Measurements from ENCODE around the gene GPLD1. TPM values are rescaled to one million over a fixed set of nuclear protein-coding genes. Genes with fewer than 3 reads are reported as not detected.
A peak's percentile ranks its signal among the peaks of the same experiment; 100 is the strongest.
"Not testable (repeated sequence)": the region's sequence is repeated elsewhere in the genome, so short reads cannot be mapped to it uniquely, and the experiment has no call there.

GPLD1 gene
- total RNA-seq, 2 donors from 2014 or later, result 3.1 to 13.0 TPM

- no peak overlapping the region for H3K27ac ChIP-seq
- peak; percentile 26 for DNase-seq (ENCODE audit: low spot score)
- H3K4me3 ChIP-seq, result no peak overlapping the region
- intact Hi-C loops (cut with DNase I), result loop anchor here (2.0 kb wide), 1 partner anchor 88 kb away; no protein-coding TSS in a partner anchor
- no peaks in the 10 kb centered on the region for H3K27me3 ChIP-seq (replicated peaks; ENCODE audit: insufficient read depth)
- H3K9me3 ChIP-seq, result no peaks in the 10 kb centered on the region
- TF ChIP-seq CTCF (IDR thresholded peaks at IDR 0.05), result peak in 3 of 4 experiments; percentile 11 to 51 (median 30)
- no peak for TF ChIP-seq POLR2AphosphoS5 (IDR thresholded peaks at IDR 0.05)
- H3K36me3 ChIP-seq, result no peaks in the 10 kb centered on the region
- H3K4me1 ChIP-seq (replicated peaks), result no peaks in the 10 kb centered on the region
- 47% methylated on average over 6 of the region's 6 CpGs for WGBS
These were observed 31.7 kb upstream of the GPLD1 start for GRCh38 chr6:24520929-24521546.

- Histone ChIP-seq H3K4me1 (replicated peaks) (no peaks in the 10 kb centered on the region), H3K9me3 (no peaks in the 10 kb centered on the region), H3K36me3 (no peaks in the 10 kb centered on the region), H3K4me3 (no peak overlapping the region), H3K27me3 (replicated peaks; ENCODE audit: insufficient read depth) (no peaks in the 10 kb centered on the region), H3K27ac (no peak overlapping the region)
- DNase-seq (ENCODE audit: low spot score), result no peak
- intact Hi-C loops (cut with DNase I), result no loop called here
- WGBS, result 86% methylated on average over 4 of the region's 4 CpGs
- TF ChIP-seq POLR2AphosphoS5 (IDR thresholded peaks at IDR 0.05) (no peak), CTCF (IDR thresholded peaks at IDR 0.05) (no peak), POLR2A (IDR thresholded peaks at IDR 0.05) (no peak)
These were observed 28.5 kb upstream of the GPLD1 start for GRCh38 chr6:24517659-24518543.

- Histone ChIP-seq H3K27me3 (replicated peaks; ENCODE audit: insufficient read depth) (no peaks in the 10 kb centered on the region), H3K27ac (no peak overlapping the region), H3K4me3 (no peak overlapping the region), H3K36me3 (no peaks in the 10 kb centered on the region), H3K9me3 (no peaks in the 10 kb centered on the region), H3K4me1 (replicated peaks) (no peaks in the 10 kb centered on the region)
- DNase-seq (ENCODE audit: low spot score), result no peak
- 80% methylated on average over 4 of the region's 4 CpGs for WGBS
- no peak for TF ChIP-seq CTCF (IDR thresholded peaks at IDR 0.05)
- no peak for TF ChIP-seq POLR2AphosphoS5 (IDR thresholded peaks at IDR 0.05)
- no peak for TF ChIP-seq POLR2A (IDR thresholded peaks at IDR 0.05)
- intact Hi-C loops (cut with DNase I), result no loop called here
These were observed 24.2 kb upstream of the GPLD1 start for GRCh38 chr6:24513602-24514001.

- H3K9me3 ChIP-seq; H3K4me1 ChIP-seq (replicated peaks); H3K4me3 ChIP-seq; DNase-seq (ENCODE audit: low spot score); H3K36me3 ChIP-seq; intact Hi-C loops (cut with DNase I); H3K27me3 ChIP-seq (replicated peaks; ENCODE audit: insufficient read depth); H3K27ac ChIP-seq: not testable (repeated sequence)
- WGBS, result 63% methylated on average over 6 of the region's 6 CpGs
These were observed 22.6 kb upstream of the GPLD1 start for GRCh38 chr6:24511976-24512375.

GRCh38 chr6:24506814-24507520 lies 17.6 kb upstream of the GPLD1 start:
- Histone ChIP-seq H3K27me3 (replicated peaks; ENCODE audit: insufficient read depth) (no peaks in the 10 kb centered on the region), H3K36me3 (no peaks in the 10 kb centered on the region), H3K4me3 (no peak overlapping the region), H3K9me3 (no peaks in the 10 kb centered on the region), H3K4me1 (replicated peaks) (no peaks in the 10 kb centered on the region), H3K27ac (no peak overlapping the region)
- TF ChIP-seq CTCF (IDR thresholded peaks at IDR 0.05) (no peak), POLR2AphosphoS5 (IDR thresholded peaks at IDR 0.05) (no peak), POLR2A (IDR thresholded peaks at IDR 0.05) (no peak)
- intact Hi-C loops (cut with DNase I), result no loop called here
- WGBS, result 72% methylated on average over 3 of the region's 3 CpGs
- DNase-seq (ENCODE audit: low spot score), result no peak
